Heart right ventricle (tissue), 16 donors: ENCODE measurements around the gene DNMT3A. TPM values are rescaled to one million over a fixed set of nuclear protein-coding genes. Genes with fewer than 3 reads are reported as not detected.

ENCODE experiments used
- ATAC-seq, 8 donors: fragments of 200-7000 bp; cut with Tn5 transposase; one replicate each; pipeline ENCODE4 v1.9.1; 2020; ENCODE audit warnings: mild to moderate bottlenecking in 8 of 8, moderate library complexity in 8 of 8, moderate number of reproducible peaks in 1 of 8
- DNase-seq, 2 donors: peaks; one replicate each; pipeline ENCODE4 v3.0.0-alpha.2; 2020
- H3K27ac ChIP-seq, 10 donors: fragments of 200-600 bp; sonication (generic) in 2 of 10; one replicate each; pipeline versions ENCODE4 v1.5.0 to v1.8.0; 2020 to 2022; ENCODE audit warnings: mild to moderate bottlenecking in 3 of 10
- H3K27me3 ChIP-seq, 7 donors: fragments of 200-600 bp; one replicate each; pipeline ENCODE4 v1.8.0; 2021 to 2022; ENCODE audit warnings: mild to moderate bottlenecking in 2 of 7
- H3K36me3 ChIP-seq, 9 donors: fragments of 200-600 bp; sonication (generic) in 1 of 9; one replicate each; pipeline versions ENCODE4 v1.5.0 to v1.8.0; 2020 to 2022; ENCODE audit warnings: mild to moderate bottlenecking in 2 of 9
- H3K4me1 ChIP-seq, 9 donors: fragments of 200-600 bp; sonication (generic) in 1 of 9; one replicate each; pipeline versions ENCODE4 v1.5.0 to v1.8.0; 2020 to 2022; ENCODE audit warnings: mild to moderate bottlenecking in 4 of 9
- H3K4me3 ChIP-seq, 10 donors: fragments of 200-600 bp; sonication (generic) in 2 of 10; one replicate each; pipeline versions ENCODE4 v1.5.0 to v1.8.0; 2020 to 2022; ENCODE audit warnings: mild to moderate bottlenecking in 7 of 10, moderate library complexity in 2 of 10
- H3K9me3 ChIP-seq, 11 donors: fragments of 200-600 bp in 10 of 11; sonication (generic) in 2 of 11; one replicate each; pipeline versions ENCODE4 v1.5.0 to v1.8.0; 2013 to 2022; ENCODE audit warnings: mild to moderate bottlenecking in 2 of 11, control low read depth in 1 of 11, moderate library complexity in 1 of 11
- CTCF ChIP-seq, 9 donors: fragments of 200-600 bp; sonication (generic) in 2 of 9; IDR thresholded peaks; one replicate each; pipeline versions ENCODE4 v1.5.0 to v1.8.0; 2021 to 2022; ENCODE audit warnings: antibody characterized with exemption in 9 of 9, mild to moderate bottlenecking in 5 of 9, moderate library complexity in 1 of 9
- WGBS, 2 donors: extraction: QIAGEN DNeasy Blood & Tissue Kit; methylation state at CpG; one replicate each; pipeline ENCODE4 v1.1.7; 2013; ENCODE audit warnings: inconsistent platforms in 1 of 2; 5-methylcytosine and 5-hydroxymethylcytosine counted together
- intact Hi-C, 10 donors: fragments of 100-400 bp; cut with DNase I; formaldehyde crosslinking; loops; one replicate each; pipeline versions ENCODE4 v1.11.1 to v1.14.2; 2022
- polyA plus RNA-seq, 2 donors: library from polyadenylated mRNA; stranded (reverse); fragments of 200-250 nt; gene quantifications; one replicate each; pipeline ENCODE4 v1.2.3, GENCODE V29; 2013
- total RNA-seq, 10 donors: library from RNA; stranded (reverse); fragmentation: NEBNext Ultra II Directional in 3 of 10; extraction: Animal tissue kit (Norgen Biotek cat#: 25700) in 3 of 10; gene quantifications; one replicate each; pipeline versions ENCODE4 v1.2.1 to v1.2.4, GENCODE V29; 2021 to 2023
- donor health status: Arrhythmogenic right ventricular cardiomyopathy.
- donor health status: ischemic (EF 13 %, LVEDD 7.1; RV severe dilation, severe dysfunction).
- donor health status: healthy with polysubstance abuse.
- donor health status: DM: no; HTN: yes; CAD: no.
- donor health status: DM: no; HTN: no; CAD: no.
- donor health status: ischemic (EF 25% LVEDD 6.9; RV normal size, moderate dysfunction).
- donor health status: ischemic (EF 25% LVEDD 5.7; RV mildly dilated, moderate dysfunction).
- donor health status: healthy.
- donor health status: DM: yes; HTN: yes; CAD: no.
- donor health status: Ischemic cardiomyopathy.
- donor health status: ischemic (EF 35%, LVEDD 5.7; RV mildly dilated, moderate dysfunction).
- donor health status: nonischemic (EF 11% LVEDD 7.7; RV severe dilation, severe dysfunction).
- donor health status: DM: yes; HTN: yes; CAD: no.
- donor health status: PGD.
- donor health status: ischemic (EF 29% LVEDD 5.4; RV normal size, mild dysfunction).
- donor health status: nonischemic (EF 23%, LVEDD 6.1; RV moderate dilation, normal function).

The DNMT3A gene
- total and polyA plus RNA-seq, 12 donors: 4.7 to 23.7 (median 19.3) TPM

- Histone ChIP-seq H3K4me3 (no peak overlapping the region), H3K27me3 (no peaks in the 10 kb centered on the region), H3K27ac (peak overlapping the region in 1 of 10 donors; percentile 50), H3K9me3 (peaks cover 0 to 17% (median 7%) of the 10 kb centered on the region in 11 donors), H3K36me3 (peaks cover 0 to 13% (median 7%) of the 10 kb centered on the region in 9 donors), H3K4me1 (peaks cover 2 to 44% (median 27%) of the 10 kb centered on the region in 9 donors)
- ATAC-seq (no peak), DNase-seq (no peak)
- intact Hi-C loops: no loop called here
- 67 to 79% methylated on average over 8 of the region's 8 CpGs for WGBS, 2 donors
- no peak for TF ChIP-seq CTCF (IDR thresholded peaks at IDR 0.05)
Observed at GRCh38 chr2:25323610-25324189, 18.0 kb downstream of the DNMT3A start.

- Histone ChIP-seq H3K27me3 (no peaks in the 10 kb centered on the region), H3K4me3 (peak overlapping the region in 1 of 10 donors; percentile 20), H3K27ac (peak overlapping the region in 1 of 10 donors; percentile 50), H3K9me3 (peaks cover 0 to 17% (median 7%) of the 10 kb centered on the region in 11 donors), H3K36me3 (peaks cover 0 to 13% (median 7%) of the 10 kb centered on the region in 9 donors), H3K4me1 (peaks cover 2 to 42% (median 21%) of the 10 kb centered on the region in 9 donors)
- no peak for TF ChIP-seq CTCF (IDR thresholded peaks at IDR 0.05)
- intact Hi-C loops: no loop called here
- WGBS, 2 donors: 58 to 65% methylated on average over 13 of the region's 13 CpGs
- no peak for ATAC-seq
- no peak for DNase-seq
Observed at GRCh38 chr2:25323042-25323514, 18.6 kb downstream of the DNMT3A start.

- DNase-seq (no peak), ATAC-seq (no peak)
- H3K27me3 ChIP-seq: no peaks in the 10 kb centered on the region
- no peak overlapping the region for H3K4me3 ChIP-seq
- peaks cover 0 to 12% (median 7%) of the 10 kb centered on the region in 11 donors for H3K9me3 ChIP-seq
- no peak overlapping the region for H3K27ac ChIP-seq
- intact Hi-C loops: no loop called here
- TF ChIP-seq CTCF (IDR thresholded peaks at IDR 0.05): no peak
- H3K36me3 ChIP-seq: peaks cover 0 to 11% (median 7%) of the 10 kb centered on the region in 9 donors
- 84 to 89% methylated on average over 9 of the region's 9 CpGs for WGBS, 2 donors
- H3K4me1 ChIP-seq: peaks cover 2 to 41% (median 21%) of the 10 kb centered on the region in 9 donors
Observed at GRCh38 chr2:25322312-25322711, 19.4 kb downstream of the DNMT3A start.

- ATAC-seq (no peak), DNase-seq (no peak)
- Histone ChIP-seq H3K4me3 (no peak overlapping the region), H3K36me3 (no peaks in the 10 kb centered on the region), H3K4me1 (peaks cover 7 to 53% (median 32%) of the 10 kb centered on the region in 9 donors), H3K27ac (no peak overlapping the region), H3K9me3 (no peaks in the 10 kb centered on the region), H3K27me3 (no peaks in the 10 kb centered on the region)
- intact Hi-C loops: no loop called here
- no peak for TF ChIP-seq CTCF (IDR thresholded peaks at IDR 0.05)
- WGBS, 2 donors: 71 to 78% methylated on average over 3 of the region's 3 CpGs
Observed at GRCh38 chr2:25320077-25320476, 21.6 kb downstream of the DNMT3A start.
